GM18505 (cell line): ENCODE measurements around the gene ADAT1.

Experiments
- ATAC-seq: cut with Tn5 transposase; IDR thresholded peaks from one replicate; pipeline ENCODE4 v1.9.1; 2021; ENCODE audit not compliant: unreplicated experiment
- POLR2A ChIP-seq: IDR thresholded peaks from 4 replicates; pipeline ENCODE4 v1.6.1; 2011; ENCODE audit warnings: borderline replicate concordance; ENCODE audit not compliant: insufficient read depth, insufficient read length; ENCODE audit errors: extremely low read depth

Gene ADAT1

GRCh38 chr16:75575958-75576357 lies 47.1 kb downstream of the ADAT1 start:
- no peak for ATAC-seq
- TF ChIP-seq POLR2A: no peak

DNA sequence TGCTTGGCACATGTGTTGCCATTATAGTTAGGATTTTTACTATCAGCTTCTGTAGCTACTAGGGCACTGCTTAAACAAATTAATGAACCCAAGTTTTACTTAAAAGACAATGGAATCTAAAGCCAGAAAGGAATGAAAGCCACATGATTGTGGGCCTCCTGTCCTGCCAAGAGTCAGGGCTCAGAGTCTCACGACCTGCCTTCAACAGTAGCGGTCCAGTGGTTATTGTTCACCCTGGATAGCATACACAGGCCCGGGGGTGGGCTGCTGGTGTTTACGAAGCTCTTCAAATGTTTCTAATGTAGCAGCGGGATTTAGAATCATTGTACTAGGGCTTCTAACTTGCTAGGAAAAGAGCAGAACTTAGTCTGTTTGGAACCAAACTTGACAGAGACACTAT lies 49.1 kb downstream of the ADAT1 start:
- no peak for TF ChIP-seq POLR2A
- no peak for ATAC-seq

DNA sequence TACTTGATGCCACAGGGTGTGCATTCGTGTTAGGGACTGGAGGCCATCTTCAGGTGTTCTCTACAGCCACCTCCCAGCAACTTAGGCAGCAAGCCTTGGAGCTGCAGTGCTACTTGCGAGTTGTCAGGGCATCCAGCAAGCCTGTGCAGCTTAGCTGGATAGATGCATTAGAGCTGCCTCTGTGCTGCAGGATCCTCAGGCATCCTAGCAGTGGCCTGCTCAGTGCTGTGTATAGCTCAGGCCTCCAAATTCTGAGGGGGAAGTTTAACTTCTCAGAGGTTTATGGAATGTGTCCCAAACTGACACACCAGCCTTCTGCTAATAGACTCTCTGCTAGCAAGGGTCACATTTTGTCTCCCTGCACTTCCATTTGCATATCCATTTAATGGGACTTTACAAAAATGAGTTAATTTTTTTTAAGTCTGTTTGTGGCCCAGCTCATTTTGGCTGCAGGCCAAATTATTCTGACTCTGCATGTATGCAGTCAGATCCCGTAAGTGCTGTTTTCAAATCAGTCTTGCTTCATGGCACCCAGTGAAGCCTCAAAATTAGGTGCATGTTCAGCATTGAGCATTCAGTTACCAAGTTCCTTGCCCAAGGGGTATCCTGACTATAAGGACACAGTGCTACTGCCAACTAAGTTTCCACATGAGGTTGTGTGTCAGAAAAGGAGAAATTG lies 50.1 kb downstream of the ADAT1 start:
- no peak for ATAC-seq
- no peak for TF ChIP-seq POLR2A

DNA sequence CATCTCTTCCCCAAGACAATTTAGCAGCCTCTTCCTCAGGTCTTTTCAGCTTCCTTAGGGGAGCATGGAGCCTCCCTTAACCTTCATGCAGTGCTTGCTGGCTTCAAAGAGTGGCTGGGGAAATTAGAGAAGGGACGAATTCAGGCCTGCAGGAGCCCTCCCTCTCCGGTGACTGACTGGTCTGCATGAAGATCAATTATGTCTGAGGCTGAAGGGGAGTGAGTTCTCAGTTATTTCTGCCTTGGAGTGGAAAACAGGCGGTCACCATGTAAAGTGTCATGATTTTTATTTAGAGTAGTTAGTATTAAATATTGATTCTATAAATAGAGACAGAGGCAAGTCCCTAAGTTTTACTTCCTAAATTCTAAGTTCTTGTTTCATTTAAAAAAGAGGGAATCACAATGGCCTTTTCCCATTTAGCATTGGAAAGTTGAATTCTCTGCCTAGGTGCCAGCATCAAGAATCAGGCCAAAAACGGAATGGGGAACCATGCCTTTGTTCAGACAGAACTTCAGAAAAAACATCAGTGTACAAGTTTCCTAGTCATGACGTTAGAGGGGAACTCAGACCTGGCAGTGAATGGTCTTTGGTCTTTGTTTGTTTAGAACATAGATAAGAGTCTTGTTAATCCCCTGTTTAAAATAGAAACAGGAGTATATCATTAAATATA lies 52.5 kb downstream of the ADAT1 start:
- TF ChIP-seq POLR2A: no peak
- no peak for ATAC-seq

DNA sequence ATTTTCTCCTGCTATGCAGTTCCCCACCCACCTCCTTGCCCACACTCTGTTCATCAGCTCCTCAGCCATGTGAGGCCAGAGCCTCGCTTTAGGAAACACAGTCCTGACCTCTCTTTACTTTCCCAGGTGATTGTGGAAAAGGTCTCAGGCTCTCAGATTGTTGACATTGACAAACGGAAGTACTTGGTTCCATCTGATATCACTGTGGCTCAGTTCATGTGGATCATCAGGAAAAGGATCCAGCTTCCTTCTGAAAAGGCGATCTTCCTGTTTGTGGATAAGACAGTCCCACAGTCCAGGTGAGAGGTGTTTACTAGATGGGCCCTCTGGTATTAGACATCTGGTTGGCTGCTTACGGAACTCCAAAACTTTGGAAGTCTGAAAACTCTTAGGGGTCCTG lies 55.2 kb downstream of the ADAT1 start:
- no peak for TF ChIP-seq POLR2A
- ATAC-seq: no peak

GRCh38 chr16:75566758-75567255 lies 56.3 kb downstream of the ADAT1 start:
- peak; percentile 3 for ATAC-seq
- no peak for TF ChIP-seq POLR2A

- peak; percentile 46 for TF ChIP-seq POLR2A
- peak; percentile 72 for ATAC-seq
Measured at GRCh38 chr16:75566040-75566757, 56.9 kb downstream of the ADAT1 start, which contains the start of gene GABARAPL2. Gene GABARAPL2 (plus strand): TSS chr16:75566379. CDS start chr16:75566487, 108 bp downstream.

DNA sequence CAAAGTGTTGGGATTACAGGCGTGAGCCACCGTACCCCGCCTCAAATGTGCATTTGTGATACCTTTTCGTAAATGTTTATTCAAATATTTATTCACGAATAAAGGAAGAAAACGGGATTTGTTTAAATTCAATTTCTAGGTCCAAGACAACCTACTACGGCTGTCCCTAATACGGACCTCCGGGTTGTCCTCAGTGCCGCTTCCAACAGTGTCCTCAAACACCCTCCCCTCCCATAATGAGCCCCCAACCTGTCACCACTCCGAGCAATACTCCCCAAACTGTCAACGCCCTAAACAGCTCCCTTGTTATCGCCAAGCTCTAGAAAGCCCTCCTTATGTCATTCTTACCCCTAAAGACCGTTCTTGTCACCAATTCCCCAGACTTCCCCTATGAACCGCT lies 57.4 kb downstream of the ADAT1 start:
- no peak for TF ChIP-seq POLR2A
- ATAC-seq: no peak

GRCh38 chr16:75559564-75560372 lies 63.3 kb downstream of the ADAT1 start:
- TF ChIP-seq POLR2A: no peak
- ATAC-seq: no peak

- ATAC-seq: no peak
- TF ChIP-seq POLR2A: no peak
Measured at GRCh38 chr16:75558846-75559401, 64.2 kb downstream of the ADAT1 start.

DNA sequence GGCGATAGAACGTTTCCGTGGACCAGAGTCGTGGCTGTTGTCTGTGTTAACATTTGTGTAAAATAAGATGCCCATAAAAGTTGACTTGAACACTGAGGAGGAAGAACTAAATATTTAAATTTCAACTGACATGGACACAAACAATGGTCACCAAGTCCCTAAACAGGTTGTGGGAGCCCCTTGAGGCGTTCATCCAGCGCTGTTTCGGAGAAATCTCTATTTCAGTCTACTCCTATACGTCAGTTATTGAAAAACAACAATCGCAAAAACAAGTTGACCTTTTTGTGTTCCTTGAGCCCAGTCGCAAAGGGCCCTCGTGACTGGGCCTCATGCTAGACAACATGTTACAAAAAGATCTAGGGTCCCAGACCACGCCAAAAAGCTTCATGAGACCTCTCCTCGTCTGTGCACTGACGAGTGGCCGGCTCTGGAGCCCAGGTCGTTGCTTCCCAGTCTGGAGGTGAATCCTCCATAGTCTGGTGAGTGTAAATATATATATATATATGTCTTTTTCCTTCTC lies 66.6 kb downstream of the ADAT1 start:
- no peak for TF ChIP-seq POLR2A
- ATAC-seq: no peak

GRCh38 chr16:75555707-75556430 lies 67.2 kb downstream of the ADAT1 start, which contains the start of gene TMEM231:
Gene TMEM231 (minus strand): TSS chr16:75556252. CDS start chr16:75556209, 43 bp downstream.
- peak; percentile 97 for ATAC-seq
- TF ChIP-seq POLR2A: peak; percentile 60
